GM03348 (cell line): ENCODE results near the gene SMARCA4.

ENCODE experiments used
- DNase-seq: peaks from one replicate; pipeline ENCODE4 v3.0.0; 2012; ENCODE audit warnings: low spot score

SMARCA4 gene

GRCh38 chr19:11012507-11012906 lies 51.7 kb downstream of the SMARCA4 start:
- no peak for DNase-seq

- DNase-seq: no peak
Observed at GRCh38 chr19:11013771-11014170, 52.9 kb downstream of the SMARCA4 start.

GRCh38 chr19:11014403-11014911 lies 53.6 kb downstream of the SMARCA4 start:
- DNase-seq: no peak

GRCh38 chr19:11016631-11017030 lies 55.8 kb downstream of the SMARCA4 start:
- no peak for DNase-seq

GRCh38 chr19:11017275-11018035 lies 56.6 kb downstream of the SMARCA4 start:
- DNase-seq: no peak

- DNase-seq: no peak
Observed at GRCh38 chr19:11018179-11018578, 57.3 kb downstream of the SMARCA4 start.

GRCh38 chr19:11018763-11019162 lies 57.9 kb downstream of the SMARCA4 start:
- no peak for DNase-seq

GRCh38 chr19:11019262-11019661 lies 58.4 kb downstream of the SMARCA4 start:
- DNase-seq: no peak

GRCh38 chr19:11019824-11020223 lies 59.0 kb downstream of the SMARCA4 start:
- DNase-seq: no peak

- DNase-seq: no peak
Observed at GRCh38 chr19:11020423-11020822, 59.6 kb downstream of the SMARCA4 start.

- no peak for DNase-seq
Observed at GRCh38 chr19:11020982-11021759, 60.3 kb downstream of the SMARCA4 start.

- DNase-seq: no peak
Observed at GRCh38 chr19:11021760-11022144, 60.9 kb downstream of the SMARCA4 start.

- no peak for DNase-seq
Observed at GRCh38 chr19:11023016-11023415, 62.2 kb downstream of the SMARCA4 start.

- no peak for DNase-seq
Observed at GRCh38 chr19:11023710-11024109, 62.9 kb downstream of the SMARCA4 start.

GRCh38 chr19:11024259-11024658 lies 63.4 kb downstream of the SMARCA4 start:
- no peak for DNase-seq

GRCh38 chr19:11025006-11025405 lies 64.2 kb downstream of the SMARCA4 start:
- no peak for DNase-seq

- no peak for DNase-seq
Observed at GRCh38 chr19:11025445-11025844, 64.6 kb downstream of the SMARCA4 start.

GRCh38 chr19:11025997-11026396 lies 65.2 kb downstream of the SMARCA4 start:
- no peak for DNase-seq

GRCh38 chr19:11027381-11027780 lies 66.6 kb downstream of the SMARCA4 start:
- DNase-seq: no peak

GRCh38 chr19:11028146-11028545 lies 67.3 kb downstream of the SMARCA4 start:
- no peak for DNase-seq

- no peak for DNase-seq
Observed at GRCh38 chr19:11031421-11032070, 70.7 kb downstream of the SMARCA4 start.

GRCh38 chr19:11033251-11033650 lies 72.4 kb downstream of the SMARCA4 start:
- DNase-seq: no peak

GRCh38 chr19:11033763-11034162 lies 72.9 kb downstream of the SMARCA4 start:
- DNase-seq: no peak
